Measurements from ENCODE around the gene ZMIZ1.
"Not testable (repeated sequence)": the region's sequence is repeated elsewhere in the genome, so short reads cannot be mapped to it uniquely, and the experiment has no call there.

The ZMIZ1 gene

DNA sequence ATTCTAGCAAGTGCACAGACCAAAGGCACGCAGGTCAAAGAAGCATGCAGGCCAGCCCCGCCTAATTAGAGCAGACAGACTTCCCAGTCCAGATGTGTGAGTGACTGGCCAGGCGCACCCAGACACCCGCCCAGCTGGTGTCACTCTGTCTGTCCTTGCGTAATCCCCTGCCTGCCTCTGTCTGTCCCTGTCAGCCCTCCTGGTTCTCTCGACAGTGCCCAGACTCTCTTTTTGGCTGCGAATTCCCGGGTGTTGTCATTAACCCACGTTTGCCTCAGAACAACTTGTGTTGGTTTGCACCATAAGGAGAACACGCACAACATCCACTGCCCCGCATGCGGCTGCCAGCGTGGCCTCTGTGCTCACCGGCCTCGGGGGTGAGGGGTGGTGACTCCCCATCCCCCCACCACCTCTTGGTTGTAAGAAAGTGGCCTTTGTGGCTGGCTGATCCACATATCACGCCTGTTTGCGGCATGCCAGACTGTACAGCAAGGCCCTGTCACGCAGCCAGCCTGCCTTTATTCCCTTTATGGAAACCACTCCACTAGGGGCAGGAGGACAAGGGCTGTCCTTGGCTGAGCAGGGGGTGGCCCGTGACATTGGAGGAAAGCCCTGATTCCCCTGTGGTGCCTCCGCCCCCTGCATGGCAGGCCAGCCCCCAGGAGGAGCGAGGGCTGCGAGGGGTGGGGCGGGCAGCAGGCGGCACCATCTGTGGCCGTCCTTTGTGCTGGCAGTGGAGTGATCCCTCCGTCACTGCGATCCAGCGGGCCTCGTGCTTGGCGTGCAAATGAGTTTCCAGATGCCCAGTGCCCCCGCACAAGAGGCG, 205.7 kb downstream of the ZMIZ1 start:
- peak; percentile 70 for DNase-seq

DNA sequence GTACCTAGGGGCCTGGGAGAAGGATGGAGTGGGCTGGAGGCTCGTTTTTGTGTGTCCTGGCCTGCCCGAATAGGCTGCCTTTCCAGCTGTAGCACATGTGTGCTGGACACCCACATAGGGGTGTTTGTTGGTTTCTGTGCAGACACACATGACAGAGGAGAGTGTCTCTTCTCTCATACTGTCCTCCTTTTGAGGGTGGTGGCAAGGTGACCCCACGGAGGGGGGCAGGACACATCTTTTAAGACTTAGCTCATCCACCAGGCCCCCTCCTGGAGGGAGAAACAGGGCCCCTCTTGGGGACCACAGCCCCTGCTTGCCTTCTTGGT, 206.3 kb downstream of the ZMIZ1 start:
- no peak for DNase-seq

DNA sequence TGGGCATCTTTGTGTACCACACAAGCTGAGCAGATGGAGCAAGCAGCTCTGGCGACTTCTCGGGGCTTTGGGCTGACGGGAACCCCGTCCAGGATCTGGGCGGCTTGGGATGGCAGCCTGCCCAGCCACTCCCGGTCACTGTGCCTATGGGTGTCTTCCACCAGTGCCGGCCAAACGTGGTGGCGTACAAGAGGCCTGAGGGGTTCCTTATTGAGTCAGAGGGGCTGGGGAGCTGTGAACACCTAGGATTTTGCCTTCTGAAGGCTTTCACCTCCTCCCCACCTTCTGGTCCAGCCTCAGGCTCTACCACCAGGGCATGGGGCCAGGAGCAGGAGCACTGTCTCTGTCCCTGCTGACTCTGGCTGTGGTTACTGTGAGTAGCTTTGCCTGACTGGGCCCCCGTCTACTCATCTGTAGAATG, 206.7 kb downstream of the ZMIZ1 start:
- no peak for DNase-seq

DNA sequence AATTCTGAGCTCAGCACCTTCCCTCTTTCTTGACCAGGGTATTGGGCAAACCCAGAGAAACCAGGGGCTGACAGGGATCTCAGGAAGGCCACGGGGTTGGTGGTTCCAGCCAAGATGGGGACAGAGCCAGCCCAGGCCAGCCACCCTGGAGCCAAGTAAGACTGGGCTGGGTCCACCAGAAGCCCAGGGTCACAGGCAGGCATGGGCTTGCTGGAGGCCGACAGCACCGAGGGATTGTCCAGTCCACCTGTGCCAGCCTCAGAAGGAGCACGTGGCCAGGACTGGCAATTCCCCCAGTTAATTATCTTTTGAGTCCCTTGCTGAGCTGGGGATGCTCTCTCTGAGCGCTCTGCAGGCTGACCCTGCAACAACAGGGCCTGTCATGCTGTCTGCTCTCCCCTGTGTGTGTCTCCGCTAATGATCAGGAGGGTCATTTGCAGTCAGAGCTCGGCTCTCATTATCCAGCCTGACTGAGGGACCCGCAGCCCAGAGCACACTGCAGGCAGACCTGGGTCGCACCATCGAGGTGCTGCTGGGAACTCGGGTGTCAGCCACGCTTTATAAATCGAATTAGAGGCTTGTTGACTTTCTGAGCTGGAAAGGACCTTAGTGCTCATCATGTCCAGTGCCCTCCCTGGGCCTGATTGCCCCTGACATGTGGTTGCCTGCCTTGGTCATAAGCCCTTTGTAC, 209.0 kb downstream of the ZMIZ1 start:
- no peak for DNase-seq

DNA sequence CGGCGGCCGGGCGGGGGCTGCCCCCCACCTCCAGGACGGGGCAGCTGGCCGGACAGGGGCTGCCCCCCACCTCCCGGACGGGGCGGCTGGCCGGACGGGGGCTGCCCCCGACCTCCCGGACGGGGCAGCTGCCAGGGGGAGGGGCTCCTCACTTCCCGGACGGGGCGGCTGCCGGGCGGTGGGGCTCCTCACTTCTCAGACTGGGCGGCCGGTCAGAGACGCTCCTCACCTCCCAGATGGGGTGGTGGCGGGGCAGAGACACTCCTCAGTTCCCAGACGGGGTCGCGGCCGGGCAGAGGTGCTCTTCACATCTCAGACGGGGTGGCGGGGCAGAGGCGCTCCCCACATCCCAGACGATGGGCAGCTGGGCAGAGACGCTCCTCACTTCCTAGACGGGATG, 210.3 kb downstream of the ZMIZ1 start:
- DNase-seq, result not testable (repeated sequence)

DNA sequence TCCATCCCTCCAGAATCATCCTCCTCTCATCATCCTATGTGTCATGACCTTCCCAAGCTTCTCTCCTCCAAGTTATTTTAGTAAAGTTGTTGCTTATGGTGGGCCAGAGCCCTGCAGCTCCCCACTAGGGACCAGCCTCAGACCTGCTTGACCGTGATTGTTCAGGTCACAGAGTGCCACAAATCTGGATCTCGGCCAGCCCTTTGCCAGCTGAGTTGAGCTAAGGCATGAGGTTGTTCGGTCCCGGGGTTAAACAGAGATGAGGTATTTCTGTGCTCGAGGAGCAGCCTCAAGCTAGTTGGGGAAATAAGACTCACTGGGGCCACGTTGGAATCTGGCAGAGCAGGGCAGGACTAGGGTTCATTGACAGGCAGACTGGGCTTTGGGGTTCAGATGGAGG, 212.2 kb downstream of the ZMIZ1 start:
- DNase-seq, result no peak

DNA sequence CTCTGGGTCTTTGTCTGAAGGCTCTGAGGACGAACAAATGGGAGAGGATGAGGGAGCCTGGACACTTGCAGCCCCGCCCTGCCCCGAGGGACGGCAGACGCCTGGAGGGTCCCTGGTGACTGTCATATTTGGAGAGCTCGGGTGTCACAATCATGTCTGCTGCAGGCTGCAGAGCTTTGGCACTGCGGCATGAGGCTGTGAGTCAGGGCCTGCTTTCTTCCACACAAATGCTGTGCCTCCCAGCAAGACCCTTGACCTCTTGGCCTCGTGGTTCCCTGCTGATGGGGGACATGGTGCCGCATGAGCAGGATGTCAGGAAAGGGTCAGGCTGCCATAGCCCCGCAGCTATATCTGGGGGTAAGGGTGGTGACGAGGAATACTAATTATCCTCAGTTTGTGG, 213.6 kb downstream of the ZMIZ1 start:
- no peak for DNase-seq

DNA sequence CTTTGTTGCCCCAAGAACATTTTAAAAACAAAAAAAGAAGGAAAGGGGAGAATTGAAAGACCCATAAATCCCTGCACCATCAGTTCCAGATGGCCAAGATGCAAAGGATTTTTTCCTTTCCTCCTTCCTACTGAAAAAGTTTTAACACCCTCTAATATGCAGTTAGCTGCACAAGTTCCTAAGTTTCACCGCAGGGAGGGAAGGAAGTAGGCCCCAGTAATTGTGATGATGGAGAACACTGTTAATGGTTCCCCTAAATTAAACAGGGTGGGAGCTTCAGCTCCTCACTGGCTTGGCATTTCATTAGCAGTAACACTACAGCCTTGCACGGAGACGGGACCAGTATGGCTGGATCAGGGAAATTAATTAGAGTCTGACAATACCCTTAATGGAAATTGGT, 214.8 kb downstream of the ZMIZ1 start:
- DNase-seq, result no peak

DNA sequence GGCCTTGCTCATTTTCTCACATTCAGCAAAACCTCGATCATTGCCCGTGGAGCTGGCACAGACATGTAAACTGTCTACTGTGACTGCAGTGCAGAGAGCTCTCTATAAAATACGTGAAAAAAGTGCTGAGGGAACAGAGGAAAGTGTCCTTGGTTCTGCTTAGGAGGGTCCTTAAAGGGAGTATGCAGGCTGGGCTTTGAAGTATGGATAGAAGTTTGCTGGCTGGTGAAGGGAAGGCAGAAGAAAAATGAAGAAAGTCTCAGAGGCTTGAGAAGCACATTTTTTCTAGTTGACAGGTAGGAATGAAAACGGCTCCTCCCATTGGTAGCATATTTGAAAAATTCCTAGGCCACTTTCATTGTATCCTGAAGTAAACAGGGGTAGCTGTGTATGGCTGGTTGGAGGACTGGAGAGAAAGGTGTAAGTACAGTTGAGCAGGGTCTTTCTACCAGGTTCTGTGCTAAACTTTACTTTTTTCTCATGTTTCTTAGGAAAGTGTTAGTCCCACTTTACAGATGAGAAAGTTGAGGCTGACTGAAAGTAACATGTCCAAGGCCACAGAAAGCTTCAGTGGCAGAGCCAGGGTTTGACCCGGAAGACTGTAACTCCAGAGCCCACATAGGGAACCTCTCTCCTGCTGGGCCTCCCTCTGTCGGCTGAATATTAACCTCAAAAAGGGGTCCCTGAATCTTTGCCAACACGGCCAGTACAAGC, 215.5 kb downstream of the ZMIZ1 start:
- no peak for DNase-seq

DNA sequence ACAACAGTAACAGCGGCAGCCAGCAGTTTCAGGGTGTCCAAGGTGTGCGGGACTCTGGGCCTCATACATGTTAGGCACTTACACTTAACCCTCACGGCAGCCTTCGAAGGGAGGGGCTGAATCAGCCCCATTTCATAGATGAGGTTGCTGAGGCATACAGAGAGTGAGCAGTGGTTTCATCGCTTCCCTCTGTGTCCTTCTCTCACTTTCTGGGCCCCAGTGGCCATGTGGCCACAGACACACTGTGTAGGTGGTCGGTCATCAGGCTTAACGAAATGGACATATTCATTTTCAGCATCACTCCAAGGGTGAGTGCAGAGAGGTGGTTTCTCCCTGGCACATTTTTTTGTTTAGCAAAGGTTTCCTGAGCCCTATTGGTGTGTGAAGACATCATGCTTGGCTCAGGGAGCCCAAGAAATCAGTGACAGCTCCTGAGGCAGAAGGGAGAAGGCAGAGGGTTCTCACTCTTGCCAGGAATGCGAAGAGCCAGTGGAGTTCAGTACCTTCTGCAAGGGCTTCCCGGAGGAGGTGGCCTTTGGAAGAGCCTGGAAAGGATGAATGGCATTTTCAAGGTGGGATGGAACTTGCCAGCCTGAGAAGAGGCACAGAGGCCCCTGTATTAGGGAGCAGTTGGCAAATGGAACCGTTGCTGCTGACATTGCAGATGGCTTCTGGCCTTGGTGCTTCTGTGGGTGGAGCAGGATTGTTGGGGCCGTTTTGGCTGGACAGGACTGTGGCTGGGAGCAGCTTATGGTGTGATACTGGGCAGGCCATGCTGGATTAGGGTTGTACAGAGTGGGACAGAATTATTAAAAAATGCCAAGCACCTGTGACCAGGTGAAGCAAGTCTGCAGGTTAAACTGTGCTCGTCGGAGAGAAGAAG, 216.8 kb downstream of the ZMIZ1 start:
- DNase-seq, result no peak

DNA sequence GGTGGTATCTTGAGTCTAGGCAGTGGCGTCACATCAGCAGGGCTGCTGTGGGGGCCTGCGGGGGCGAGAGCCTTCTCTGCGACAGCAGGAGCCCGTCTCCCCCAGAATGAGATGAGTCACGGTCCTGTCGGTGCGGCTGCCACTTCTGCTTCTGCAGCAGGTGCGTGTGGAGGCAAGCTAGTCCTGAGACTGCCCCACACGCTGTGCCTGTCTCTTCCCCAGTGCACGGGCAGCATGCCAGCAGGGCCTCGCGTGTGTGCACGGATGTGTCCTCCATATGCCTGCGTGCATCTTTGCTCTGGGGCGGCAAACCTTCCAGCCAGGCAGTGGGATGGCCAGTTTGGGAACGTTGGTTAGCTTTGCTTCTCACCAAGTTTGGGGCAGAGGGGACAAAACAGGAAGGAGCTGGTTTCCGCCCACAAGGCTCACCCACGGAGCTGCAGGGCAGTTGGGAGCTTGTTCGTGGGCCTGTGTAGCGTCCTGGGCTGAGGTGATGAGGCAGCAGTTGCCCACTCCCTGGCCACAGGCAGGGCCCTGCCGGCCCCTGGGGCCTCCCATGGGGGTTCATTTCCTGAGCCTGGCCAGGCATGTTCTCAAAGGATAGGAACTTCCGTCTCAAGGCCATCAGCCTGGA, 217.7 kb downstream of the ZMIZ1 start:
- peak; percentile 91 for DNase-seq

DNA sequence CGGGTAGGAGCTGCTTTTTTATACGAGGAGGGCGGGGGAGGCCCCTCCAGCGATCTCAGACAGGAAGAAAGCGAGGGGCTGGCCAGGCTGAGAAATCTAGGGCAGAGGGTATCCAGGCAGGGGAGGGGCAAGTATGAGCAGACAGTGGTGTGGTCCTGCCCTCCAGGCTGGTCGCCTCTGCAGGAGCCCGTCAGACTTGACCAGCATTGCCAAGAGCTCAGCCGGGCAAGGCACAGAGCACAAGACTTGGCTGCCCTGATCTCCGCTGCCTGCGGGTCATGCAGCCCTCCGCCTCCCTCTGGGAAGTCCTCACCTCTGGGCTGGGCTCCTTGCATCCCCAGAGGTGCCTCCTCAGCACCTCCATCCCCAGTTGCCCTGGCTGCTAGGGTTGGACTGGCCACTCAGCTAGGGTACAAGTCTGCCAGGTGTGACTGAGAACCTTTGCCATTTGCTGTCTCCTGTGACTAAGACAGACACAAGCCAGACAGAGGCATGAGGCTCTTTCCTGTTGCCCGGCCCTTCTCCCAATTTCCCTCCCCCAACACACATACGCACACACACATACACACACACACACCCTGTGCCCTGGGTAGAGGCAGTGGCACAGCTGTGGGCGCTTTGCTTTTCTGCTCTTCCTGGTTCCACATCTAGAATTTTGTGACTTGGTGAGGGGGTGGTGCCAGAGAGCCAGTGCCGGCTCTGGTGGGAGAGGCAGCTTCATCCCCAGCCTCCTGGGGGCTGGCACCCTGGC, 219.4 kb downstream of the ZMIZ1 start:
- no peak for DNase-seq

DNA sequence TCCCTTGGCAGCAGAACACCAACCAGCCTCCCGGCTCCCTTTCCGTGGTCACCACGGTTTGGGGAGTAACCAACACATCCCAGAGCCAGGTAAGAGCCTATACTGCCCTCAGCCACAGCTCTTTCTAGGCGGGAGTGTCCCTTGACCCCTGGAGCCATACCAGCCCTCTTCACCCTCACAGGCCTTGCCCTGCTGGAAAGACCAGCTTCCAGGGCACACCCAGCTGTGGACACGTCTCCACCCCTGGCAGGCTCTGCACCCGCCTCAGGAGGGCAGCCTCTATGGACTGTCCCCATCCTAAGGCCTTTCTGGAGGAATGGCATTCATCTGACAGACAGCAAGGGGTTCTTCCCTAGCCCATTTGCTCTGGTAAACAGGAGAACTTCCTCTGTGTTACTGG, 221.0 kb downstream of the ZMIZ1 start:
- no peak for DNase-seq

DNA sequence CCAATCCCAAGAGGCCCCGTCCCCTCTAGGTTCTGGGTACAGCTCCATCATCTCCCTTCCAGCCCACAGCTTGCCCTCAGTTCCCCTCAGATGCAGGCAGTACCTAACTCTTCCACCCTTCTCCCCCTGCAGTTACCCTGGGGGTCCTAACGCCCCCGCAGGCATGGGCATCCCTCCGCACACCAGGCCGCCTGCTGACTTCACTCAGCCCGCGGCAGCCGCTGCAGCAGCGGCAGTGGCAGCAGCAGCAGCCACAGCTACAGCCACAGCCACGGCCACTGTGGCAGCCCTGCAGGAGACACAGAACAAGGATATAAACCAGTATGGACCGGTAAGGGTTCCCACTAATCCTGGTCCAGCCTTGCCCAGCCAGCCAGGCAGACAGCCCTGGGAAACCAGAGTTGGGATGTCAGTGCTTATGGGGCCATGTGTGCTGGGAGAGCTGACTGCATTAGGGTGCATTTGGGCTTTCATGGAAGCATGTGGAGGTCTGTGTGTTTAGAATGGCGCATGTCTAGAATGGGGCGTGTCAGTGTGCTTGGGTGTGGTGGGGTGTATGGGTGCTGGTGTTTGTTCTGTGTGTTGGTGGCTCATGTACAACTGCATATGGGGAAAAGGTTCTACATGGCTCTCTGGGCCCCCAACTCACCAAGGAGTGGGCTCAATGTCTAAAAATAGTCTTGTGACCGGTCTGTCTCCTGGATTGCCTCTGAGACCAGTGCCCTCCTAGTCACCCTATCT, 223.4 kb downstream of the ZMIZ1 start:
- peak; percentile 51 for DNase-seq

DNA sequence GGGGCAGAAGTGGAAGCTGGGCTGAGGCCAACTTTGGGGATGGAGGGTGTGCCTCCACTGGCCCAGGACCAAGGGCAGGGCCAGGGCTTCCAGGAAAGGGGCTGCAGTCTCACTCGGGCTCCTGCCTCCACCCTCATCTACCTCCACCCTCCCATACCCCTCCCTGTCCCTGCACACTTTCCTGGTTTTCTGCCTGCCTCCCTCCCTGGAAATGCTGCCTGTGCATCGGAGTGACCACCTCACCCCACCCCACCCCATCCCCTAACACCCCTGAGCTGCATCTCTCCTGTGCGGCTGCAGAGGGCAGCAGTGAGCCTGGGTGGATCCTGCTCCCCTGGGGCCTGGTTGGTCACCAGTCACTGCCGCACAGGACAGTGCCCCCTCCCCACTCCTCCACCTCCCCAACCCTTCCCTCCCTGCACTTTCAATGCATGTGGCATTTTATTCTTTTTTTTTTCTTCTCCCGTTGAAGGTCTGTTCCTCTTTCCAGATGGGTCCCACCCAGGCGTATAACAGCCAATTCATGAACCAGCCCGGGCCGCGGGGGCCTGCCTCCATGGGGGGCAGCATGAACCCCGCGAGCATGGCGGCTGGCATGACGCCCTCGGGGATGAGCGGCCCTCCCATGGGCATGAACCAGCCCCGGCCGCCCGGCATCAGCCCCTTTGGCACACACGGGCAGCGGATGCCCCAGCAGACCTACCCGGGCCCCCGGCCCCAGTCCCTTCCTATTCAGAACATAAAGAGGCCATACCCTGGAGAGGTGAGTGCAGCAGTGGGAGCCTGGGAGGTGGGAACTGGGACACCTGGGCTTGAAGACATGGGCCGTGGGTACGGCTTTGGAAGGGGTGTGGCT, 224.4 kb downstream of the ZMIZ1 start:
- peak; percentile 69 for DNase-seq

DNA sequence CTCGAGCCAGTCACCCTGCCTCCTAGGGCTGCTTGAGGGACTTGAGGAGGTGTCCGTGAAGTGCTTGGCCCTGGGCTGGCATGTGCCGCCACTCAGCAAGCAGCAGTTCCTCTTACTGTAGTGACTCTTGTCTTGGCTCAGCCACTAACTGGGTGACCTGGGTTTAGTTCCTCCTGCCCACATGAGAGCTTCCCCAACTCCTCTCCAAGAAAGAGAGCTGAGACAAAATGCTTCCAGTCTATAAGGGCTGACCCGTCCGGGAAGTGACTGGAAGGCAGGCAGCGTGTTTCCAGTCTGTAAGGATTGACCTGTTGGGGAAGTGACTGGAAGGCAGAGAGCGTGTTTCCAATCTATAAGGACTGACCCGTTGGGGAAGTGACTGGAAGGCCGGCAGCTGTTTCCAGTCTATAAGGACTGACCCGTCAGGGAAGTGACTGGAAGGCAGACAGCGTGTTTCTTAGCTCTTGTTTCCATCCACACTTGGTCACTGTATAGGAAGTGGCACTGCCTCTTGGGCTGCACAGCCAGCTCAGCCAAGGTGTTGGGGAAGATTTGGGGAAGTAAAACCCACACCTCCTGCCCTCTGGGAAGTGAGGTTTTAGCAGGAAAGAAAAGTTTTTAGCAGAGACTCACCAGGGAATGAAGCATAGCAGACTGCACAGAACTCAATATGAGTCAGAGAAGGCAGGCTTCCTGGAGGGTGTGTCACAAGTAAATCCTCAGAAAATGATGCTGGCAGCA, 225.2 kb downstream of the ZMIZ1 start:
- peak; percentile 54 for DNase-seq

DNA sequence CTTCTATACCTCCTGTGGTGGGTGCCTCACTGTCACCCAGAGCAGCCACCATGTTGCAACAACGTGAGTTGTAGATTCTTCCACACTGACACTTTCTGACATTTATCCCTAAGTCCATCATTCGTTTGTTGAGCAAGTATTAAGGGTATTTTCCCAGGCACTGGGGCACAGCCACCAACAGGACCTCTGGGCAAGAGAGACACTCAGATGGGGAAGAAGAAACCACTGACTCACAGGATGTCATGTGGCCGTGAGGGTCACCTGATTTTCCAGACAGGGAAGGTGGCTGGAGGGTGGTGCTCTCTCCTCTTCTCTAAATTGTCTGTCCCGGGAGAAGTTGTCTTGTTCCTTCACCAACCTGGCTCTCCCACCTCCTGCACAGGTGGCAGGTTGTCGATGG, 226.8 kb downstream of the ZMIZ1 start:
- no peak for DNase-seq

DNA sequence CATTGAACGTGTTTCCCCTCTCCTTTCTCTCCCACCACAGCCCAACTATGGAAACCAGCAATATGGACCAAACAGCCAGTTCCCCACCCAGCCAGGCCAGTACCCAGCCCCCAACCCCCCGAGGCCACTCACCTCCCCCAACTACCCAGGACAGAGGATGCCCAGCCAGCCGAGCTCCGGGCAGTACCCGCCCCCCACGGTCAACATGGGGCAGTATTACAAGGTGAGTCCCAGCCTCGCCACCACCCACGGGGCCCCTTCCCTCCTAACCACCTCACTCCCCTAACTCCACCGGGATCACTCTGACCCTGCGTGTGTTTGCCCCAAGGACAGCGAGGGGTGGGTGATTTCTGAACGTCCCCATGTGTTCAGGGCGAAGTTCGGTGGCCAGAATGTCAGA, 227.7 kb downstream of the ZMIZ1 start:
- no peak for DNase-seq
